Non-pigmented ciliary epithelial cell (primary cell): Measurements from ENCODE around the gene IL22RA2.
"Not testable (repeated sequence)": the region's sequence is repeated elsewhere in the genome, so short reads cannot be mapped to it uniquely, and the experiment has no call there.

Experiments used
- DNase-seq: peaks from one replicate; pipeline ENCODE4 v3.0.0-alpha.2; 2010; ENCODE audit warnings: low read depth

The IL22RA2 gene

GRCh38 chr6:137122612-137123011 lies 50.8 kb downstream of the IL22RA2 start:
- no peak for DNase-seq

DNA sequence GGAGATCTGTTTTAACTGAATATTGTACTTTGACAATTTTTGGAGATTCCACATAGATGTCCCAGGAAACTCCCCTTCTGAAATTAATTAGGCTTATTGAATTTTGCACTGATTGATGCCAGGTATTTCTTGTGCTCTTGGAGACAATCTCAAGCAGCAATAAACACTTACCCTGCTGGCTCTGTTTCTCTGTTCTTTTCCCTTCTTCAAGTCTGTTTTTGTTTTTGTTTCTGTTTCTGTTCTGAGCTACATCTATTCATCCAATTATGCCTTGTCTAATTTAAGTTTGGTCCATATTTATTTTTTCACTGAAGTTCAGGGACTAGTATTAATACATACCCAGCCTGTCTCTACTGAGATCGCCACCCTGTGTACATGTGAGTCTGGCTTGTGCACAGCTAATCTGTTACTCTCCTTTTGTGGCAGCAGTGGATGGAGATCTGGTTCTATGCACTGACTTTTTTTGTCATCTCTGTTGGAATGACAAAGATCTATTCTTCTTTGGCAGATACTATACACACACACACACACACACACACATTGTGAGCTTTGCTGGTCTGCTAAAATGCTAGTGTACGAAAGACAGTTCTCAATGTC lies 51.9 kb downstream of the IL22RA2 start:
- DNase-seq: no peak

DNA sequence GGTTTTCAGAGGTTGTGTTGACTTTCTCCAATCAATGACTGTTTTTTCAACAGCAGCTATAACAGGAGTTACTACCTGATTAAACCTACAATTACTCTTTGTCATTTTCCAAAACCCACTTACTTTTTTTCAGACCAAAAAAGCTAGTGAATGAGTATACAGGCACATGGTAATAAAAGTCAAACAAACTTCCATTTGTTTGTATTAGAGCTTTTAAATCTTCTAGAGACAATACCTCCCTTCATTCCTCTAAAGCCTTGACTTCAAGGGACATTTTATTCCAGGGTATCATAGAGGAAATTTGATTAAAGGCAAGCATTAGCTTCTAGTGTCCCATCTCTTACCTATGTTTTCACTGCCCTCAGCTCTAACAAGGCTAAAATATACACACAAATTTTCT lies 52.7 kb downstream of the IL22RA2 start:
- DNase-seq: no peak

GRCh38 chr6:137119196-137120104 lies 54.0 kb downstream of the IL22RA2 start:
- DNase-seq: no peak

DNA sequence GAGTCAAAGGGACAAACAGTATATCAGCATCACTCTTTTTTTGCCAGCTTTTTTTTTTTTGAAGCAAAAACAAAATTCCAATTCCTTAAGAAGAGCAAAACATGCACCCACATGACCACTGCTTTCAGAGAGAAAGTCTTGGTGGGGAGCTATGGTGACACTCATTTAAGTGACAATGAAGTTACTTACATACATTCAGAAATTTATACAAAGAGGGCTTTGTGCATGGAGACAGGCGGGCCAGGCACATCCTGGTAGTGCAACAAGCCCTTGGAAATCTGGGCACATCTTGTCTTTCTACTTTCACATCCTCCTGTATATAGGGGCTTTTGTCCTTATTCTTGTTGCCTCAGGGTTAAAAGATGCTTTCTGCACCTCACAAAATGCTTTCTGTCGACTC lies 55.9 kb downstream of the IL22RA2 start:
- no peak for DNase-seq

DNA sequence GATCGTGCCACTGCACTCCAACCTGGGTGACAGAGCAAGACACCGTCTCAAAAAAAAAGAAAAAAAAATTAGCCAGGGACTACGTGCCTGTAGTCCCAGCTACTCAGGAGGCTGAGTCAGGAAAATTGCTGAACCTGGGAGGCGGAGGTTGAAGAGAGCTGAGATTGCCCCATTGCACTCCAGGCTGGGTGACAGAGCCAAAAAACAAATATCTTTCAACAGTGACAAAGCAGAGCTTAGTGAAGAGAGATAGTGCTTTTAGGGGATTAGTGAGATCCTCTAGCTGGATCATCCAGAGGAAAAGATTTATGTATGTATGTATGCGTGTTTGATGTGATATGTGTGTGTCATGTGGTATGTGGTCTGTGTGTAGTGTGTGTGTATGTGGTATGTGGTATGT lies 56.6 kb downstream of the IL22RA2 start:
- no peak for DNase-seq

GRCh38 chr6:137115658-137116057 lies 57.8 kb downstream of the IL22RA2 start:
- DNase-seq: no peak

DNA sequence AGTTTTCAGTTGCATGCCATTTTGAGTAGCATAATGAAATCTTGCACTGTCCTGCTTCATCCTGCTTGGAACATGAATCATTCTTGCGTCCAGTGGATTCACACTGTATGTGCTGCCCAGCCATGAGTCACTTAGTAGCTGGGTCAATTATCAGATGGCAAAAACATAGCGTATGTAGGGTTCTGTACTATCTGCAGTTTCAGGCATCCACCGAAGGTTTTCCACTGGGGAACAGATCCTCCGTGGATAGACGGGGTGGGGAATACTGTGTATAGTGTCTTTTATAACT lies 61.4 kb downstream of the IL22RA2 start:
- DNase-seq: peak; percentile 36

- no peak for DNase-seq
Observed at GRCh38 chr6:137111296-137112066, 62.0 kb downstream of the IL22RA2 start.

DNA sequence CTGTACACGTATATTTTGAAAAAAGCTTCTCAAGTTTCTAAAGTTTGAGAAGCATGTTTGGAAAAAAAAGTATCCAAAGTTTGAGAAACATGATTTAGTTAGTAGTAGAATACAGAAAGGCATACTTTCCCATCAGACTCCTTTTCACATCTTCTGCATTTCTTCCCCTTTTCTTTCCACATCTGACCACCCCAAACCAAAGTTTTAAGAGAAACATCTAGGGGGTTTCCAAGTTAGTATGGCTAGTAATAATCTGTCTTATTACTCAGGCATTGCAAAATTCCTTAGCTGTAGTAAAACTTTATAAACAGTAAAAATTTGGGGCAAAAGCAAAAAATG lies 65.7 kb downstream of the IL22RA2 start:
- no peak for DNase-seq

DNA sequence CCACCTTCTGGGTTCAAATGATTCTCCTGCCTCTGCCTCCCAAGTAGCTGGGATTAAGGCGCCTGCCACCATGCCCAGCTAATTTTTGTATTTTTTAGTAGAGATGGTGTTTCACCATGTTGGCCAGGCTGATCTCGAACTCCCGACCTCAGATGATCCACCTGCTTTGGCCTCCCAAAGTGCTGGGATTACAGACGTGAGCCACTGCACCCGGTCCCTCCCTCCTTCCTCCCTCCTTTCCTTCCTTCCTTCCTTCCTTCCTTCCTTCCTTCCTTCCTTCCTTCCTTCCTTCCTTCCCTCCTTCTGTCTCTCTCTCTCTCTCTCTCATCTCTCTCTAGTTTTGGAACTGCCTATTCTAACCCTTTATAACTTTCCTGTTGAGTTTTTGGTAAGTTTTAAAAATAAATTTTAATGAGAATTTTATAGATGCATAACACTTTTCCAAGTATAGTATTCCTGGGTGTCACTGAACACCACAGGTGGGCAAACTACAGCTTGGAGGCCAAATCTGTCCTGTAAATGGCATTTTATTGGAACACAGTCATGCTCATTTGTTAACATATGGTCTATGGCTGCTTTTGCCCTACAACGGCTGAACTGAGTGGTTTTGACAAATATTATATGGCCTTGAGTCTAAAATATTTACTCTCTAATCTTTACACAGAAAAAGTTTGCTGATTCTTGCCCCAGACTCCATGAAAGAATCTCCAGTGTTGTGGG lies 66.2 kb downstream of the IL22RA2 start:
- DNase-seq: not testable (repeated sequence)

DNA sequence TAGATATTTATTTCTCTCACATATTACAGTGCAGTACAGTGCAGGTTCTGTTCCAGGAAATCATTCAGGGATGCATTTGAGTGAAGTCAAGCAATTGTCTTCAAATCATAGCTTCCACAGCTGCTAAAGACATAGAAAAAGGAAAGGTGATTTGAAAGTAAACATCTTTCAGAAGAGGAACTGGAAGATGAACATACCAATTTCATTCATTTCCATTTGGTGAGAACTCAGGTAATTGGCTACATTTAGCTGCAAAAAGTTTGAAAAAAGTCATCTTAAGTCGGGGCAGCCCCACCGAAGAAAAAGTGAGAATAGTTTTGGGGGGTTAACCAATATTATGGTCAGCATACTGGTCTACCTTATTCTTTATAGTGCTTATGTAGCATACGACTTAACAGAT lies 67.3 kb downstream of the IL22RA2 start:
- no peak for DNase-seq

DNA sequence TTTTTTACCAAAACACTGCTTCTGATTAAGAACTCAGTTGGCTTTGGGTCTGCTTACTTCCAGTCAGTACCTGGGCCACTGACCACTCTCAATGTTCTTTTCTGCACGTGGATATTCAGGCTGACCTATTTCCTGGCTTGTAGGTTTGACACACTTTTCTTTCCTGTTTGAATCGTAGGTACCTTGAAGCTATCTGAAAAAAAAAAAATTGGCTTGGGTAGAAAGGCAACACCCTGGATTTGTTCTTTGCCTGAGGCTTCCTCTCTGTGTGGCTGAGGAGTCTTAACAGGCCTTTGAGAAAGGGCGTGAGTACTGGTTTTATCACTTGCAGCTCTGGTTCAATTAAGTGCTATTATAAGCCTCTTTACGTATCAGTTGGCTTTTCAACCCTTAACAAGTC lies 68.1 kb downstream of the IL22RA2 start:
- no peak for DNase-seq

- no peak for DNase-seq
Observed at GRCh38 chr6:137104926-137105325, 68.5 kb downstream of the IL22RA2 start.

GRCh38 chr6:137102851-137103492 lies 70.5 kb downstream of the IL22RA2 start:
- DNase-seq: no peak

GRCh38 chr6:137102050-137102848 lies 71.2 kb downstream of the IL22RA2 start:
- no peak for DNase-seq

DNA sequence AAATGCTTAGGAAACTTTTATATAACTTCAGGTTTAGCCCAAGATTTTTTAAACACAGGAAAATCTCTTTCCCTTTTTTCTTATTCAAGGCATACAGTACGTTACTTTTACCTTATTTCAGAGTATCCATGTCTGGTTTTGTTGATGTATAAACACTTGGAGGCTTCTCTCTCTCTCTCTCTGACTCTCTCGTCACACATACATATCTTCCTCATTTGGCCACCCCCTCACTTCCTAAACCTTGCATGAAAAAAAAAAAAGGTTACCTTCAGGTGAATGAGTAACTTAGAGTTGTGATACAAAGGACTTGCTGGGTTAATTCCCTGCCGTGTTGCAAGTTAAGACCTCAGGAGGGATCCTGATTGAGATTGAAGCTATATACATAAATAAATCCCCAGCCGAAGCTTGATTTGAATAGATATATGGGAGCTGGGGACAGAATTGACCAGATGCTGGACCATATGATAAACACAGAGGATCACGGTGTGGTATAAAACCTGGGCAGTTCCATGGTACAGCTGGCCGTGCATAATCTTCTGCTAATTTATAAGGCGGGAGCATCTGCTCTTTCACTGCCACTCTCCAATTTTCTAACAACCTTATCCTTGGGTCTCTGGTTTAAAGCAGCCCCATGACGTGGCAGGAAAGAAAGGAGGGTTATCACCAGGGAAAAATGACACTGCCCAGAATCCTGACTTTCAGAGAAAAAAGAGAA lies 73.6 kb downstream of the IL22RA2 start:
- DNase-seq: no peak

- DNase-seq: no peak
Observed at GRCh38 chr6:137097526-137097925, 75.9 kb downstream of the IL22RA2 start.

DNA sequence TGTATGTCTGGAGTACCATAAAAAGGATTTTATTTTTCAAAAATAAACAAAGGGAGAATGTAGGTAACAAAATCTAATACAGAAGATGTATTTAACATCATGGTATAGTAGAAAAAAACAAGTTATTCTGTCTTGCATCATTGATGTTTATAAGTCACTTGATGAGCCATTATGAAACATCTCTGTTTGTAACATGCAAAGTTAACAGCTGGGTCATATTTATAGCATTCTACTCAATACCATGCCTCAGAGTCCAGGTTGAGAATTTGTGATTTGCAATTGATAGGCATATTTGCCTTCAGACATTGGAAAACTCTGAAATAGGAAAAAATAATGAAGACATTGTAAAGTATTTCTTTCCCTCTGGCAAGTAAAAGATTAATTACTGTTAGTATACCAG lies 76.4 kb downstream of the IL22RA2 start:
- no peak for DNase-seq

GRCh38 chr6:137095651-137096238 lies 77.7 kb downstream of the IL22RA2 start:
- no peak for DNase-seq
